ENCODE measurements around the gene DNAJB12. TPM values are rescaled to one million over a fixed set of nuclear protein-coding genes. Genes with fewer than 3 reads are reported as not detected.

Gene DNAJB12
- total RNA-seq, 1 experiment from 2014 or later: 32.0 TPM

- DNase-seq (ENCODE audit: low read depth, low spot score): no peak
- in situ Hi-C loops (cut with HindIII; ENCODE audit: low pct_unique_long_range_greater_than_20kb, low sequenced_read_pairs): no loop called here
Measured at GRCh38 chr10:72283131-72283530, 71.6 kb downstream of the DNAJB12 start.

Small RNAs within 50 kb of the gene (small RNA-seq; reads per million reads assigned to genes)
- 0 reads per million in 2 experiments for gene RNU6-805P

Other genes starting within 250 kb of the DNAJB12 start
- 52.3 and 63.6 TPM in 2 replicates for gene ANAPC16, start 138.9 kb downstream of the DNAJB12 start, total RNA-seq (2014; rRNA removed; shearing (Covaris generic))
- gene ASCC1, start 138.6 kb downstream of the DNAJB12 start, total RNA-seq (2014; rRNA removed; shearing (Covaris generic)): 22.4 and 23.2 TPM in 2 replicates
- 192 and 197 TPM in 2 replicates for gene DDIT4, start 81.0 kb downstream of the DNAJB12 start, total RNA-seq (2014; rRNA removed; shearing (Covaris generic))